Body of pancreas (tissue), 4 donors: ENCODE results near the gene ANG. TPM values are rescaled to one million over a fixed set of nuclear protein-coding genes. Genes with fewer than 3 reads are reported as not detected.
A peak's percentile ranks its signal among the peaks of the same experiment; 100 is the strongest.
"Not testable (repeated sequence)": the region's sequence is repeated elsewhere in the genome, so short reads cannot be mapped to it uniquely, and the experiment has no call there.

Experiments used
- ATAC-seq: fragments of 150-250 bp; one replicate; pipeline ENCODE4 v1.9.1; 2016
- DNase-seq, 4 donors: peaks; one replicate each; pipeline ENCODE4 v3.0.0-alpha.2; 2019
- H3K27ac ChIP-seq, 4 donors: fragments of 200-600 bp; sonication (generic); 1 replicate in 3 of 4; 2 replicates in 1 of 4; pipeline versions ENCODE4 v1.5.1 to v1.6.1; 2016 to 2019; ENCODE audit warnings: mild to moderate bottlenecking in 1 of 4, mixed read lengths in 1 of 4, moderate library complexity in 1 of 4
- H3K27me3 ChIP-seq, 2 donors: fragments of 200-600 bp; sonication (generic); one replicate each; pipeline ENCODE4 v1.6.0; 2016; ENCODE audit warnings: mild to moderate bottlenecking in 1 of 2
- H3K36me3 ChIP-seq, 2 donors: fragments of 200-600 bp; sonication (generic); replicated peaks in 1 of 2; 2 replicates each; pipeline ENCODE4 v1.5.1; 2016; ENCODE audit warnings: low read depth in 2 of 2; ENCODE audit not compliant: insufficient read depth in 1 of 2
- H3K4me1 ChIP-seq: fragments of 200-600 bp; sonication (generic); one replicate; pipeline ENCODE4 v1.6.0; 2016
- H3K4me3 ChIP-seq, 2 donors: fragments of 200-600 bp; sonication (generic); 1 replicate in 1 of 2; 2 replicates in 1 of 2; pipeline ENCODE4 v1.5.1; 2016 to 2019
- H3K9me3 ChIP-seq, 3 donors: fragments of 200-600 bp; sonication (generic); 1 replicate in 2 of 3; 2 replicates in 1 of 3; pipeline ENCODE4 v1.5.1; 2016
- POLR2A ChIP-seq, 3 donors: fragments of 450-650 bp; IDR thresholded peaks; one replicate each; pipeline ENCODE4 v1.6.1; 2016; ENCODE audit warnings: antibody characterized with exemption in 3 of 3, mild to moderate bottlenecking in 2 of 3
- WGBS, 2 donors: methylation state at CpG; one replicate each; pipeline ENCODE4 v1.1.5; 2017; 5-methylcytosine and 5-hydroxymethylcytosine counted together
- intact Hi-C: fragments of 100-400 bp; cut with DNase I; formaldehyde crosslinking; loops from one replicate; pipeline ENCODE4 v1.15.1; 2023
- total RNA-seq, 2 donors: library from RNA; depleted of rRNA; stranded (reverse); fragments of >200 nt; gene quantifications; one replicate each; pipeline ENCODE4 v1.1.0, GENCODE V29; 2016
- TF ChIP-seq, protein P1 (sequence below), 7 experiments: fragments of 450-650 bp in 4 of 7; fragments of 200-600 bp in 3 of 7; sonication (generic) in 3 of 7; IDR thresholded peaks; one replicate each; pipeline ENCODE4 v1.5.1; 2016 to 2019; ENCODE audit warnings: antibody characterized with exemption in 7 of 7

The ANG gene
- total RNA-seq, 2 donors from 2014 or later, result 24.1 to 28.0 TPM

DNA sequence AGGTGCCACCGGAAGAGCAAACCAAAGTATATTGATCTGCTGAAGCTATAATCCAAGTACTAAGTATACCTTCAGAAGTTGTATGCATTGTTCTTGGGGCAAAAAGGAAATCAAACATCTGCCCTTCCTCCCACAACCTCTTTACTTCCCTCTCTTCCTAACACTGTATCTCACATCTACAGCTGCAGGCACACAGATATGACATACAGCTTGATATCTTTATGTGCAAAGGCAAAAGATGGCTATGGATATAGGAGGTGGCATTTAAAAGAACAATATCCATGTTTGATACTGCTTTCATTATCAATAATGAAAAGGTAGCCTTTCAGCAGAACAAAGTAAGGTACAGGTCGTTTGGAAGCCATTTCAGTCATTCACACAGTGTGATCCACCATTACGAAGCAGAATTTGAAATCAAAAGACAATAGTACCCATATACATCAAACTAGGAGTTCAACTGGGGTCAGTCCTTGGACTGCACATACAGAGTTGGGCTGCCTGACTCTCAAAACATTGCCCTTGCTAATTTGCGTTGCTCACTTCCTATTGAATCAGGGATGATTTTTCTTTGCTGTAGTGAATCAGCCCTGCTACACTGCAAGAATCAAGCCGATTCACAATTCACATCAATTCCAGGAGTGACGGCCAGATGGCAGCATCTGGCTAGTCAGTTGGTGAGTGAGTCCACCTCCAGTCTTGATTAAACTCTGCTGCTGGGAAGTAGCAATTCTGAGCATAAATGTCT is 8.9 kb downstream of the ANG start:
- H3K9me3 ChIP-seq, result no peaks in the 10 kb centered on the region
- TF ChIP-seq POLR2A (IDR thresholded peaks at IDR 0.05), result no peak
- TF ChIP-seq, protein P1, sequence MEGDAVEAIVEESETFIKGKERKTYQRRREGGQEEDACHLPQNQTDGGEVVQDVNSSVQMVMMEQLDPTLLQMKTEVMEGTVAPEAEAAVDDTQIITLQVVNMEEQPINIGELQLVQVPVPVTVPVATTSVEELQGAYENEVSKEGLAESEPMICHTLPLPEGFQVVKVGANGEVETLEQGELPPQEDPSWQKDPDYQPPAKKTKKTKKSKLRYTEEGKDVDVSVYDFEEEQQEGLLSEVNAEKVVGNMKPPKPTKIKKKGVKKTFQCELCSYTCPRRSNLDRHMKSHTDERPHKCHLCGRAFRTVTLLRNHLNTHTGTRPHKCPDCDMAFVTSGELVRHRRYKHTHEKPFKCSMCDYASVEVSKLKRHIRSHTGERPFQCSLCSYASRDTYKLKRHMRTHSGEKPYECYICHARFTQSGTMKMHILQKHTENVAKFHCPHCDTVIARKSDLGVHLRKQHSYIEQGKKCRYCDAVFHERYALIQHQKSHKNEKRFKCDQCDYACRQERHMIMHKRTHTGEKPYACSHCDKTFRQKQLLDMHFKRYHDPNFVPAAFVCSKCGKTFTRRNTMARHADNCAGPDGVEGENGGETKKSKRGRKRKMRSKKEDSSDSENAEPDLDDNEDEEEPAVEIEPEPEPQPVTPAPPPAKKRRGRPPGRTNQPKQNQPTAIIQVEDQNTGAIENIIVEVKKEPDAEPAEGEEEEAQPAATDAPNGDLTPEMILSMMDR (IDR thresholded peaks at IDR 0.05), result peak; percentile 35 to 83 (median 79)
- peak; percentile 87 for ATAC-seq
- 31 to 36% methylated on average over 6 of the region's 6 CpGs for WGBS, 2 donors
- no peaks in the 10 kb centered on the region for H3K27me3 ChIP-seq
- no peak overlapping the region for H3K27ac ChIP-seq
- H3K4me1 ChIP-seq, result no peaks in the 10 kb centered on the region
- peaks cover 0 to 6% of the 10 kb centered on the region in 2 donors for H3K36me3 ChIP-seq
- DNase-seq, result peak; percentile 64 to 79 (median 76)
- intact Hi-C loops, result loop anchor here (5.0 kb wide), 1 partner anchor 160 kb away; no protein-coding TSS in a partner anchor
- no peak overlapping the region for H3K4me3 ChIP-seq

DNA sequence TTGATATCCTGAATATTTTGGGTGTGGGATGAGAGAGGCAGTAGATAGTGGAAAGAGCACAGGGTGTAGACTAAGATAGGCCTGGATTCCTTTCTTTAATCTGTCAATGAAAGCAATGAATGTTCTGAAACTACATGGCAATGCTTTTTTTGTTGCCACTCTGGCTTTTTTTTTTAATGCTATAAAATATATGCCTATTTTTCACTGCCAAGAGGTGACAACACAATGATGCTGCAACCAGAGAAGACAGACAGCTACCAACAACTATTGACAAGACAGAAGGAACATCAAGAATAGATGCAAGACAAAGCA is 9.4 kb downstream of the ANG start:
- peaks cover 0 to 6% of the 10 kb centered on the region in 2 donors for H3K36me3 ChIP-seq
- TF ChIP-seq POLR2A (IDR thresholded peaks at IDR 0.05), result no peak
- TF ChIP-seq, protein P1 (IDR thresholded peaks at IDR 0.05), result no peak
- no peaks in the 10 kb centered on the region for H3K4me1 ChIP-seq
- DNase-seq (no peak), ATAC-seq (no peak)
- H3K27ac ChIP-seq, result no peak overlapping the region
- H3K9me3 ChIP-seq, result no peaks in the 10 kb centered on the region
- no peaks in the 10 kb centered on the region for H3K27me3 ChIP-seq
- intact Hi-C loops, result loop anchor here (5.0 kb wide), 1 partner anchor 159 kb away; no protein-coding TSS in a partner anchor
- H3K4me3 ChIP-seq, result no peak overlapping the region

DNA sequence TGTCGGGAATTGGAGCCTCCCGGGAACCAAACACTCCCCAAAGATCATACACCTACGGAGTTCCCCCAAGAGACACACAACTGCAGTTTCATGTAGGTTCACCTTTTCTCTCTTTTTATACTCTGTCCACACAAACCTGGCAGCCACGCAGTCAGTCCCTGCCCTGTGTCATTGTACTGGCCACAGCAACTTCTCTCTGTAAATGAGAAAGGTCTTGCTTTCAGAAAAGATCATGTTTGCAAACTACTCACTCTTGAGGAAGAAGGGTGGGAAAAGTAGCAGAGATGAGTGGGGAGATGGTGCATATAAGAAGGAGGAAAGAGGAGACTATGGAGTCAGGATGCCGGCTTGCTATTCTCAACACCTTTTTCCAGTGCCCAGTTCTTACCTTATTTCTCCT is 10.4 kb downstream of the ANG start:
- no peak overlapping the region for H3K4me3 ChIP-seq
- no peaks in the 10 kb centered on the region for H3K27me3 ChIP-seq
- no peaks in the 10 kb centered on the region for H3K4me1 ChIP-seq
- intact Hi-C loops, result loop anchor here (5.0 kb wide), 1 partner anchor 158 kb away; no protein-coding TSS in a partner anchor
- TF ChIP-seq POLR2A (IDR thresholded peaks at IDR 0.05), result no peak
- TF ChIP-seq, protein P1 (IDR thresholded peaks at IDR 0.05), result no peak
- no peaks in the 10 kb centered on the region for H3K9me3 ChIP-seq
- no peak overlapping the region for H3K27ac ChIP-seq
- no peak for DNase-seq
- no peak for ATAC-seq
- peaks cover 0 to 4% of the 10 kb centered on the region in 2 donors for H3K36me3 ChIP-seq
- 87 to 95% methylated on average over 5 of the region's 5 CpGs for WGBS, 2 donors

DNA sequence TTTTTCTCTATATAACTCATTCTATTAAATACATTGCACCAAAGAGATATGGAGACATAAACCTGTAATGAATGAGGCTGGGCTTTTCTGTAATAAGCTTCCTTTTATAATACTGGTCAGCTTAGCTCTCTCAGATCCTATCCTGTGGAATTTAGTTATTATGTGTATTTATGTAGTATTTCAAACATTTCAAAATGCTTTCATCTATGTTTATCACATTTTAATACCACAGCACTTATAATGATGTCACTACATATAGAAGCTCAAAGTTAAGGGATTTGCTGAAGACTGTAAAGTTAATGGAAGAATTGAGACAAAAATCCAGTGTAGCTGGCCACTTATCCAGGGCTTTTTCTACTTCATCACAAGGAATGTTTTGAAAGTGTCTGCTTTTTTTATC is 11.4 kb downstream of the ANG start:
- H3K27ac ChIP-seq, result no peak overlapping the region
- intact Hi-C loops, result loop anchor here (5.0 kb wide), 1 partner anchor 157 kb away; no protein-coding TSS in a partner anchor
- no peak overlapping the region for H3K4me3 ChIP-seq
- H3K4me1 ChIP-seq, result no peaks in the 10 kb centered on the region
- H3K27me3 ChIP-seq, result no peaks in the 10 kb centered on the region
- no peak for DNase-seq
- no peak for ATAC-seq
- no peaks in the 10 kb centered on the region for H3K9me3 ChIP-seq
- TF ChIP-seq, protein P1 (IDR thresholded peaks at IDR 0.05), result no peak
- TF ChIP-seq POLR2A (IDR thresholded peaks at IDR 0.05), result no peak
- H3K36me3 ChIP-seq, result peaks cover 0 to 4% of the 10 kb centered on the region in 2 donors

DNA sequence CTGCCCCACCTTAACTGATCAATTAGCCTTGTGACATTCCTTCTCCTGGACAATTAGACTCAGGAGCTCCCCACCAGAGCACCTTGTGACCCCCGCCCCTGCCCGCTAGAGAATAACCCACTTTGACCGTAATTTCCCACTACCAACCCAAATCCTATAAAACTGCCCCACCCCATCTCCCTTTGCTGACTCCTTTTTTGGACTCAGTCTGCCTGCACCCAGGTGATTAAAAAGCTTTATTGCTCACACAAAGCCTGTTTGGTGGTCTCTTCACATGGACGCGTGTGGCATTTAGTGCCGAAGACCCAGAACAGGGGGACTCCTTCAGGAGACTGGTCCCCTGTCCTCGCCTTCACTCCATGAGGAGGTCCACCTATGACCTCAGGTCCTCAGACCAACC is 12.4 kb downstream of the ANG start:
- H3K4me1 ChIP-seq, DNase-seq, H3K27ac ChIP-seq, ATAC-seq, H3K4me3 ChIP-seq, H3K36me3 ChIP-seq, H3K27me3 ChIP-seq, intact Hi-C loops, H3K9me3 ChIP-seq: not testable (repeated sequence)
- WGBS, 2 donors, result 94 to 95% methylated on average over 7 of the region's 7 CpGs
